Activated T-helper 1 cell treated with anti-CD3 and anti-CD28 coated beads, Interleukin-2, amount 50 U/mL, for 16 hours (primary cell): Measurements from ENCODE around the gene GADD45GIP1.

Experiments
- DNase-seq, 2 donors: peaks; one replicate each; pipeline ENCODE4 v3.0.0-alpha.2; 2020; ENCODE audit warnings: low read depth in 1 of 2, low spot score in 1 of 2

The GADD45GIP1 gene

GRCh38 chr19:12913011-12913561 is 43.9 kb downstream of the GADD45GIP1 start:
- DNase-seq: no peak

GRCh38 chr19:12912571-12912970 is 44.5 kb downstream of the GADD45GIP1 start:
- DNase-seq: no peak

- DNase-seq: no peak
Observed at GRCh38 chr19:12907166-12907565, 49.9 kb downstream of the GADD45GIP1 start.
